GM12873 (cell line): ENCODE results near the gene ZNF664.

Experiments used
- TF ChIP-seq, protein P1 (sequence below): IDR thresholded peaks from 2 replicates; pipeline ENCODE4 v1.5.1; 2012; ENCODE audit warnings: low read depth, mild to moderate bottlenecking, moderate library complexity, low read length, control low read depth; ENCODE audit not compliant: insufficient read depth; ENCODE audit errors: missing control alignments

Gene ZNF664

DNA sequence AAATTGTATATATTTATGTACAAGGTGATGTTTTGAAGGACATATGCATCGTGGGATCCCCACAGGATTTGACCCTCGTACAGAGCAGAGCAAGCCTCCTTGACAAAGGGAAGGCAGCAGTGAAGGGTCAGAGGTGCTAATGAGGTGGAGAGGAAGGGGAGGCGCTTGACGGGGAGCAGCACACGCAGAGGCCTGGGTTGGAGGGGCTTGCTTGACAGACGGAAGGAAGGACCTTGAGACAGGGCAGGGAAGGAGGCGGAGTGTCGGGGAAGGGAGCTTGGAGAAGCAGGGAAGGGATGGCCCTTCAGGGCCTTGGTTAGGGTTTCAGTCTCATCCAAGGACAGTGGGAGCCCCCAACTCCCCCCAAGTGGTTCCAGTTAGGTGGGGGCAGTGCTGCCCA lies 52.6 kb downstream of the ZNF664 start:
- TF ChIP-seq, protein P1, sequence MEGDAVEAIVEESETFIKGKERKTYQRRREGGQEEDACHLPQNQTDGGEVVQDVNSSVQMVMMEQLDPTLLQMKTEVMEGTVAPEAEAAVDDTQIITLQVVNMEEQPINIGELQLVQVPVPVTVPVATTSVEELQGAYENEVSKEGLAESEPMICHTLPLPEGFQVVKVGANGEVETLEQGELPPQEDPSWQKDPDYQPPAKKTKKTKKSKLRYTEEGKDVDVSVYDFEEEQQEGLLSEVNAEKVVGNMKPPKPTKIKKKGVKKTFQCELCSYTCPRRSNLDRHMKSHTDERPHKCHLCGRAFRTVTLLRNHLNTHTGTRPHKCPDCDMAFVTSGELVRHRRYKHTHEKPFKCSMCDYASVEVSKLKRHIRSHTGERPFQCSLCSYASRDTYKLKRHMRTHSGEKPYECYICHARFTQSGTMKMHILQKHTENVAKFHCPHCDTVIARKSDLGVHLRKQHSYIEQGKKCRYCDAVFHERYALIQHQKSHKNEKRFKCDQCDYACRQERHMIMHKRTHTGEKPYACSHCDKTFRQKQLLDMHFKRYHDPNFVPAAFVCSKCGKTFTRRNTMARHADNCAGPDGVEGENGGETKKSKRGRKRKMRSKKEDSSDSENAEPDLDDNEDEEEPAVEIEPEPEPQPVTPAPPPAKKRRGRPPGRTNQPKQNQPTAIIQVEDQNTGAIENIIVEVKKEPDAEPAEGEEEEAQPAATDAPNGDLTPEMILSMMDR: no peak

DNA sequence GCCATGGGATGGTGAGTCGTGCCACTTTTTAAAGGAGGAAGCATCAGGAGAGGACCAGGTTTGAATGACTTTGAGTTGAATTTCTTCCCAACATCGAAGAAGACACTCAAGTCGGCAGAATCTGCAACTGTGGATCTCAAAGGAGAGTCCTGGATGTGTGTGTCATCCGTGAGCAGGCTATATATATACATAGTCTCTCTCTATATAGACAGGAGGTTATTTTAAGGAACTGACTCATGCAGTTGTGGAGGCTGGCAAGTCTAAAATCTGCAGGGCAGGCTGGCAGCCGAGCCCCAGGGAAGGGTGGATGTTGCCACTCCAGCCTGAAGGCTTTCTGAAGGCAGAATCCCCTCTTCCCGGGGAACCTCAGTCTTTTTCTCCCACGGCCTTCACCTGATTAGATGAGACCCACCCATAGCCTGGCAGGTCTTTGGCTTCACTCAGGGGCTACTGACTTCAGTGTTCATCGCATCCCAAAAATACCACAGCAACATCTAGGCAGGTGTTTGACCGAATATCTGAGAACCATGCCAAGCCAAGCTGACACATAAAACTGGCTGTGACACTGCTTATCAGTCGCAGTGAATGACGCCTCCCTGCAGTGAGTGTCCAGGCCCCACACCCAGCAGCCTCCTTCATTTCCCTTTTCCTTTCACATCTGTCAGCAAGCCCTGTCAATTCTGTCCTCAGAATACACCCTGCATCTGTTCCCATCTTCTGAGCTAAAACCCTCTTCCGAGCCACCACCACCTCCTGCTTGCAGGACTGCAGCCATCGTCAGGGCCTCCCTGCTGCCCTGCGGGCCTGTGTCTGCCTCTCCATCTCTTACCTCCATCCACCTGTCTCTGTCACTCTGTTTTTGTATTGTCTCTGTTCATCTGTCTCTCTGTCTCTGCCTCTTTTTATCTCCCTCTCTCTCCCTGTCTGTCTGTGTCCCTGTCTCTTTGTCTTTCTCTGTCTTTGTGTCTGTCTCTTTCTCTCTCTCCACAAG lies 54.0 kb downstream of the ZNF664 start:
- TF ChIP-seq, protein P1: no peak

- TF ChIP-seq, protein P1: no peak
Observed at GRCh38 chr12:124027753-124028554, 54.9 kb downstream of the ZNF664 start.

- TF ChIP-seq, protein P1: no peak
Observed at GRCh38 chr12:124028555-124028925, 55.5 kb downstream of the ZNF664 start.

DNA sequence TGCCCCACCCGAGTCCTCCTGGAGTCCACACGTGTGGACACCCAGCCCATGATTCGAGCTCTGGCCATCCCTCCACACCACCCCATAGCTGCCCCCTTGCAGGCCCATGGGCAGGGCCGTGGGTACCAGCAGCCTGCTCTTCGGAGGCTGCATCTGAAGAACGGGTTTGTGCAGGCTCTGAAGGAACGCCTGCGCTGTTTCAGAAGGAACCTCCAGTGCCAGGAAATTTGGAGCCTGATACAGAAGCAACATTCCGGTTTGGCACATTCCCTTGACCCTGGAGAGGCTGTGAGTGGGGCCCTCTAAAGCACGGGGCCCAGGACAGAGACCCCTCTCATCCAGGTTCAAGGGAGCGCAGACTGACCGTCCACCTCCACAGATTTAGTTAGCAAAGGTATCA lies 57.0 kb downstream of the ZNF664 start:
- TF ChIP-seq, protein P1: no peak

DNA sequence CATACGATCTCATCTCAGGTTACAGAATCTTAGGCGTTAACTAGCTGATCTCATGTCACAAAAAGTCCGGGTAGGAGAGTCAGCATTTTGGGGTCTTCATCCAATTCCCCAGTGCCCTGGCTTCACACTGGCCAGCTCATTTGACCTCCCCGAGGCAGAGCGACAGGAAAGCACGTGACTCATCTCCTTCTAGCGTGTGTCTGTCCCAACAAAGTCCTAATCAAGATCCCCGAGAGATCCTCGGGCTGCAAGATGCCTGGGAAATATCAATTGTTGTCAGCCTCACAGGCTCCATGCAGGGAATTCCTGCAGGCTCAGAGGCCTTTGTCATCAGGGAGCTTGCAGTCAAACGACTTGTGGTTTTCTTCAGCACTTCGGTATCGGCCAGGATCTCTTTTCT lies 57.5 kb downstream of the ZNF664 start:
- TF ChIP-seq, protein P1: no peak

DNA sequence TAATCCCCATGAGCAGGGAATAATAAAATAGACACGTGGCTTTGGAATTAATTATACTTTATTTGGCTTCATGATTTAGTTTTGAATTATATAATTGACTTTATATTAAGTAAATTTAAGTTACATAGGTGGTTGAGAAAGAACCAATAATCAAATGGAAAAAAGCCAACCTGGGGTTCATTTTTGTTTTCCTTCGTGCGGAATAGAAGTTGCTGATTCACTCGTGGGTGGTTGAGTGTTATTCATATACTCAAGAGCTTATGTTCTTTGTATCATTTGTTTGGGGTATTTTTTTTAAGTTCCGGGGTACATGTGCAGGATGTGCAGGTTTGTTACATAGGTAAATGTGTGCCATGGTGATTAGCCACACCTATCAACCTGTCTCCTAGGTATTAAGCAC lies 58.0 kb downstream of the ZNF664 start:
- TF ChIP-seq, protein P1: no peak
